Gastroesophageal sphincter (tissue), 4 donors: Measurements from ENCODE around the gene CATSPERZ. TPM values are rescaled to one million over a fixed set of nuclear protein-coding genes. Genes with fewer than 3 reads are reported as not detected.
A peak's percentile ranks its signal among the peaks of the same experiment; 100 is the strongest.

Source experiments
- ATAC-seq: fragments of 150-250 bp; one replicate; pipeline ENCODE4 v1.9.1; 2016; ENCODE audit warnings: mild to moderate bottlenecking, moderate library complexity
- H3K27ac ChIP-seq, 4 donors: fragments of 200-600 bp; sonication (generic) in 3 of 4; 1 replicate in 3 of 4; 2 replicates in 1 of 4; pipeline ENCODE4 v1.5.1; 2016 to 2019
- H3K27me3 ChIP-seq: fragments of 200-600 bp; sonication (generic); one replicate; pipeline ENCODE4 v1.5.1; 2019
- H3K36me3 ChIP-seq, 2 donors: fragments of 200-600 bp; sonication (generic); one replicate each; pipeline ENCODE4 v1.5.1; 2019; ENCODE audit warnings: control low read depth in 1 of 2
- H3K4me1 ChIP-seq, 3 donors: fragments of 200-600 bp; sonication (generic); 1 replicate in 2 of 3; 2 replicates in 1 of 3; pipeline ENCODE4 v1.5.1; 2016 to 2019; ENCODE audit warnings: control low read depth in 2 of 3
- H3K4me3 ChIP-seq, 2 donors: fragments of 200-600 bp; sonication (generic); one replicate each; pipeline ENCODE4 v1.5.1; 2019; ENCODE audit warnings: mild to moderate bottlenecking in 1 of 2, moderate library complexity in 1 of 2
- H3K9me3 ChIP-seq, 3 donors: fragments of 200-600 bp; sonication (generic); one replicate each; pipeline ENCODE4 v1.5.1; 2017 to 2019; ENCODE audit warnings: control low read depth in 2 of 3
- CTCF ChIP-seq, 4 experiments: fragments of 200-600 bp in 2 of 4; fragments of 450-650 bp in 2 of 4; sonication (generic) in 1 of 4; IDR thresholded peaks; one replicate each; pipeline ENCODE4 v1.5.1; 2017 to 2019; ENCODE audit warnings: antibody characterized with exemption in 4 of 4, mild to moderate bottlenecking in 2 of 4, moderate library complexity in 2 of 4
- EP300 ChIP-seq: sonication (generic); formaldehyde crosslinking; IDR thresholded peaks from one replicate; pipeline ENCODE4 v1.6.1; 2017; ENCODE audit warnings: antibody characterized with exemption, mild to moderate bottlenecking
- POLR2A ChIP-seq, 2 donors: fragments of 450-650 bp; IDR thresholded peaks; one replicate each; pipeline ENCODE4 v1.6.1; 2017; ENCODE audit warnings: antibody characterized with exemption in 2 of 2, mild to moderate bottlenecking in 2 of 2, moderate library complexity in 1 of 2
- POLR2AphosphoS5 ChIP-seq: sonication (generic); formaldehyde crosslinking; IDR thresholded peaks from one replicate; pipeline ENCODE4 v1.6.1; 2017; ENCODE audit warnings: antibody characterized with exemption
- WGBS, 2 donors: methylation state at CpG; one replicate each; pipeline ENCODE4 v1.1.5; 2018; ENCODE audit warnings: low coverage in 1 of 2; 5-methylcytosine and 5-hydroxymethylcytosine counted together
- total RNA-seq, 4 donors: library from RNA; depleted of rRNA; stranded (reverse); fragments of >200 nt; gene quantifications; one replicate each; pipeline ENCODE4 v1.1.0, GENCODE V29; 2016

CATSPERZ gene
- total RNA-seq, 4 donors from 2014 or later, result not detected

GRCh38 chr11:64281957-64282770 lies 18.0 kb upstream of the CATSPERZ start:
- no peaks in the 10 kb centered on the region for H3K27me3 ChIP-seq
- peaks cover 0 to 48% of the 10 kb centered on the region in 2 donors for H3K36me3 ChIP-seq
- 89 to 100% methylated on average over 6 to 15 of the region's 22 CpGs for WGBS, 2 donors
- no peak overlapping the region for H3K4me3 ChIP-seq
- H3K9me3 ChIP-seq, result no peaks in the 10 kb centered on the region
- no peak for TF ChIP-seq POLR2A (IDR thresholded peaks at IDR 0.05)
- TF ChIP-seq POLR2AphosphoS5, result no peak
- no peak for TF ChIP-seq EP300
- ATAC-seq, result no peak
- peaks cover 0 to 47% (median 22%) of the 10 kb centered on the region in 3 donors for H3K4me1 ChIP-seq
- no peak overlapping the region for H3K27ac ChIP-seq

GRCh38 chr11:64283092-64283491 lies 17.1 kb upstream of the CATSPERZ start:
- Histone ChIP-seq H3K4me1 (peaks cover 0 to 54% (median 22%) of the 10 kb centered on the region in 3 donors), H3K4me3 (peak overlapping the region in 1 of 2 donors; percentile 72), H3K27me3 (no peaks in the 10 kb centered on the region), H3K27ac (peak overlapping the region in 1 of 4 donors; percentile 95), H3K9me3 (no peaks in the 10 kb centered on the region), H3K36me3 (peaks cover 0 to 46% of the 10 kb centered on the region in 2 donors)
- ATAC-seq, result no peak
- TF ChIP-seq EP300 (no peak), CTCF (IDR thresholded peaks at IDR 0.05) (no peak), POLR2AphosphoS5 (no peak), POLR2A (IDR thresholded peaks at IDR 0.05) (no peak)
- 74 to 100% methylated on average over 1 to 3 of the region's 3 CpGs for WGBS, 2 donors

- Histone ChIP-seq H3K4me1 (peaks cover 0 to 54% (median 22%) of the 10 kb centered on the region in 3 donors), H3K27me3 (no peaks in the 10 kb centered on the region), H3K36me3 (peaks cover 0 to 46% of the 10 kb centered on the region in 2 donors), H3K4me3 (peak within 1 kb of the TSS; percentile 72), H3K27ac (peak within 1 kb of the TSS; percentile 87 to 97 (median 94)), H3K9me3 (no peaks in the 10 kb centered on the region)
- TF ChIP-seq CTCF (IDR thresholded peaks at IDR 0.05), result no peak
- peak; percentile 49 for TF ChIP-seq POLR2AphosphoS5
- peak in 1 of 2 donors; percentile 56 for TF ChIP-seq POLR2A (IDR thresholded peaks at IDR 0.05)
- ATAC-seq, result peak; percentile 93
- 0 to 6% methylated on average over 2 to 3 of the region's 44 CpGs for WGBS, 2 donors
Measured at GRCh38 chr11:64284048-64284961, 15.9 kb upstream of the CATSPERZ start, which contains the start of gene BAD. Gene BAD (minus strand): TSS chr11:64284665. CDS start chr11:64284368, 297 bp downstream.

- Histone ChIP-seq H3K27me3 (peaks cover 8% of the 10 kb centered on the region), H3K36me3 (peaks cover 0 to 48% of the 10 kb centered on the region in 2 donors), H3K4me1 (peaks cover 0 to 54% (median 22%) of the 10 kb centered on the region in 3 donors), H3K4me3 (peak within 1 kb of the TSS; percentile 72), H3K9me3 (no peaks in the 10 kb centered on the region), H3K27ac (peak within 1 kb of the TSS; percentile 87 to 97 (median 94))
- TF ChIP-seq CTCF (IDR thresholded peaks at IDR 0.05) (peak in 1 of 4 experiments; percentile 17), POLR2AphosphoS5 (peak; percentile 23), POLR2A (IDR thresholded peaks at IDR 0.05) (peak; percentile 33 to 40), EP300 (no peak)
- WGBS, 2 donors, result 0% methylated on average over 6 of the region's 102 CpGs; no CpG with 5 or more reads in 1 of the 2 donors
- ATAC-seq, result peak; percentile 79
Measured at GRCh38 chr11:64284962-64285884, 14.9 kb upstream of the CATSPERZ start, which contains the start of gene GPR137. Gene GPR137 (plus strand): TSS chr11:64285848. CDS start chr11:64286525, 677 bp downstream.
